IPS-18a (cell line): ENCODE measurements around the gene RNF115.
"Not testable (repeated sequence)": the region's sequence is repeated elsewhere in the genome, so short reads cannot be mapped to it uniquely, and the experiment has no call there.

Experiments
- H3K27ac ChIP-seq: one replicate; pipeline ENCODE4 v1.5.1; 2013; ENCODE audit warnings: low read length
- H3K27me3 ChIP-seq: one replicate; pipeline ENCODE4 v1.6.1; 2013; ENCODE audit warnings: mild to moderate bottlenecking, low read length; ENCODE audit not compliant: control insufficient read depth, insufficient read depth
- H3K36me3 ChIP-seq: one replicate; pipeline ENCODE4 v1.6.1; 2013; ENCODE audit warnings: low read depth, low read length; ENCODE audit not compliant: control insufficient read depth
- H3K4me1 ChIP-seq: one replicate; pipeline ENCODE4 v1.6.1; 2013; ENCODE audit warnings: low read depth, low read length; ENCODE audit not compliant: control insufficient read depth
- H3K4me3 ChIP-seq: one replicate; pipeline ENCODE4 v1.5.1; 2013; ENCODE audit warnings: low read length
- H3K9ac ChIP-seq: one replicate; pipeline ENCODE4 v1.6.1; 2013; ENCODE audit warnings: mild to moderate bottlenecking, low read length, moderate library complexity
- H3K9me3 ChIP-seq: one replicate; pipeline ENCODE4 v1.6.1; 2013; ENCODE audit warnings: low read depth, low read length; ENCODE audit not compliant: control insufficient read depth

RNF115 gene

GRCh38 chr1:145766926-145767325, 57.0 kb downstream of the RNF115 start:
- not testable (repeated sequence) for H3K9ac ChIP-seq, H3K36me3 ChIP-seq, H3K9me3 ChIP-seq, H3K27ac ChIP-seq, H3K4me1 ChIP-seq, H3K27me3 ChIP-seq, H3K4me3 ChIP-seq

DNA sequence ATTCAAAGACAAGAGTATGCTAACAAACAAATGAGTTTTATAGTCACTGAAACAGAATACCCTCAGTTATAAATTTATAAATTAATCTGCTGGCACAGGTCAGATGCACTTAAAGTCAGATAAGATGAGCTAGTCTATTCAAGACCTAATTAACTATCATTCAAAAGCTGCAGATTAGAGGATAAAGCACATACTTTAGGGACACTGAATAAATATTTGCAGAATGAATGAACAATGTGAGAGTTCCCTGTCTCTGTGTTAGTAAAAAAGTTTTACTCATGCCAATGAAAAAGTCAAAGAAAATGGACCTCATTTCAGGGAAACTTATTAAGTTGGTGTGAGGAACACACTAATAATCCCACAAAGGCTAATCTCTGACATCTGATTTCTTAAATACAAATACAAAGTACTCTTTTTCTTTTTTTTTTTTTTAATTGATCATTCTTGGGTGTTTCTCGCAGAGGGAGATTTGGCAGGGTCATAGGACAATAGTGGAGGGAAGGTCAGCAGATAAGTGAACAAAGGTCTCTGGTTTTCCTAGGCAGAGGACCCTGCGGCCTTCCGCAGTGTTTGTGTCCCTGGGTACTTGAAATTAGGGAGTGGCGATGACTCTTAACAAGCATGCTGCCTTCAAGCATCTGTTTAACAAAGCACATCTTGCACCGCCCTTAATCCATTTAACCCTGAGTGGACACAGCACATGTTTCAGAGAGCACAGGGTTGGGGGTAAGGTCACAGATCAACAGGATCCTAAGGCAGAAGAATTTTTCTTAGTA, 58.1 kb downstream of the RNF115 start:
- H3K4me3 ChIP-seq, H3K4me1 ChIP-seq, H3K9me3 ChIP-seq, H3K27me3 ChIP-seq, H3K9ac ChIP-seq, H3K36me3 ChIP-seq, H3K27ac ChIP-seq: not testable (repeated sequence)

GRCh38 chr1:145765127-145765526, 58.8 kb downstream of the RNF115 start:
- not testable (repeated sequence) for H3K4me3 ChIP-seq, H3K27me3 ChIP-seq, H3K9ac ChIP-seq, H3K4me1 ChIP-seq, H3K36me3 ChIP-seq, H3K27ac ChIP-seq, H3K9me3 ChIP-seq

- H3K9ac ChIP-seq, H3K4me1 ChIP-seq, H3K9me3 ChIP-seq, H3K36me3 ChIP-seq, H3K4me3 ChIP-seq, H3K27ac ChIP-seq, H3K27me3 ChIP-seq: not testable (repeated sequence)
Observed at GRCh38 chr1:145764231-145764940, 59.5 kb downstream of the RNF115 start.

DNA sequence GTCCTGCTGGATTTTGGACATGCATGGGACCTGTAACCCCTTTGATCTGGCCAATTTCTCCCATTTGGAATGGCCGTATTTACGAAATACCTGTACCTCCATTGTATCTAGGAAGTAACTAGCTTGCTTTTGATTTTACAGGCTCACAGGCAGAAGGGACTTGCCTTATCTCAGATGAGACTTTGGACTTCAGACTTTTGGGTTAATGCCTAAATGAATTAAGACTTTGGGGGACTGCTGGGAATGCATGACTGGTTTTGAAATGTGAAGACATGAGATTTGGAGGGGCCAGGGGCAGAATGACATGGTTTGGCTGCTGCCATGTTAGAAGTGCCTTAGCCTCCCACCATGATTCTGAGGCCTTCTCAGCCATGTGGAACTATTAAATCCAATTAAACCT, 61.9 kb downstream of the RNF115 start:
- H3K36me3 ChIP-seq, H3K9ac ChIP-seq, H3K9me3 ChIP-seq, H3K27ac ChIP-seq, H3K4me3 ChIP-seq, H3K27me3 ChIP-seq, H3K4me1 ChIP-seq: not testable (repeated sequence)

GRCh38 chr1:145761498-145761897, 62.4 kb downstream of the RNF115 start:
- H3K9ac ChIP-seq, H3K27me3 ChIP-seq, H3K4me3 ChIP-seq, H3K36me3 ChIP-seq, H3K4me1 ChIP-seq, H3K27ac ChIP-seq, H3K9me3 ChIP-seq: not testable (repeated sequence)

DNA sequence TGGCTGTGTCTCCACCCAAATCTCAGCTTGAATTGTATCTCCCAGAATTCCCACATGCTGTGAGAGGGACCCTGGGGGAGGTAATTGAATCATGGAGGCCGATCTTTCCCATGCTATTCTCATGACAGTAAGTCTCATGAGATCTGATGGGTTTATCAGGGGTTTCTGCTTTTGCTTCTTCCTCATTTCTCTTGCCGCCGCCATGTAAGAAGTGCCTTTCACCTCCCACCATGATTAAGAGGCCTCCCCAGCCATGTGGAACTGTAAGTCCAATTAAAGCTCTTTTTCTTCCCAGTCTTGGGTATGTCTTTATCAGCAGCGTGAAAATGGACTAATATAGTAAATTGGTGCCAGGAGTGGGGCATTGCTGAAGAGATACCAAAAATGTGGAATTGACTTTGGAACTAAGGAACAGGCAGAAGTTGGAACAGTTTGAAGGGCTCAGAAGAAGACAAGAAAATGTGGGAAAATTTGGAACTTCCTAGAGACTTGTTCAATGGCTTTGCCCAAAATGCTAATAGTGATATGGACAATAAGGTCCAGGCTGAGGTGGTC, 63.4 kb downstream of the RNF115 start:
- not testable (repeated sequence) for H3K4me1 ChIP-seq, H3K9me3 ChIP-seq, H3K27ac ChIP-seq, H3K36me3 ChIP-seq, H3K27me3 ChIP-seq, H3K9ac ChIP-seq, H3K4me3 ChIP-seq

- Histone ChIP-seq H3K27me3 (no peaks in the 10 kb centered on the region), H3K27ac (no peak overlapping the region), H3K9me3 (peaks cover 6% of the 10 kb centered on the region), H3K4me3 (no peak overlapping the region), H3K9ac (no peak overlapping the region), H3K36me3 (no peaks in the 10 kb centered on the region), H3K4me1 (no peaks in the 10 kb centered on the region)
Observed at GRCh38 chr1:145759721-145760120, 64.2 kb downstream of the RNF115 start.

DNA sequence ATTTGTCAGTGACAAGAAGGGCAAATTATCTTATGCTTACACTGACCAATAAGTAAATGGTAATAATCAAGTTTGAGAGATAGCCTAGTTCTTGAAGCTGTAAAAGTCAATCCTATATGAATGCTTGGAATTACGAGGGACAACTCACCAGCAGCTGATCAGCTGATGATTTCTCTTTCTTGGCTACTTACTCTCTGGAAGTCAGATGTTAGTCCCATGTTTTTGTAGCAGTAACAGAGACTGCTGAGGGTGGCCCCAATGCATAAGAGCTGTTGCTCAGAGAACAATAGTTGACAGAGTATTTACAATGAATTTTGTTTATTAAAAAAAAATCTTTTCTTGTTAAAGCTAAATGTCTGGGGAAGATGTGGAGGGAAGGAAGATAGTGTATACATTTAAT, 65.3 kb downstream of the RNF115 start:
- H3K4me3 ChIP-seq: no peak overlapping the region
- H3K27ac ChIP-seq: no peak overlapping the region
- H3K27me3 ChIP-seq: no peaks in the 10 kb centered on the region
- H3K9me3 ChIP-seq: peaks cover 6% of the 10 kb centered on the region
- H3K36me3 ChIP-seq: no peaks in the 10 kb centered on the region
- no peaks in the 10 kb centered on the region for H3K4me1 ChIP-seq
- no peak overlapping the region for H3K9ac ChIP-seq

- no peak overlapping the region for H3K27ac ChIP-seq
- no peaks in the 10 kb centered on the region for H3K36me3 ChIP-seq
- no peaks in the 10 kb centered on the region for H3K27me3 ChIP-seq
- no peaks in the 10 kb centered on the region for H3K4me1 ChIP-seq
- no peak overlapping the region for H3K9ac ChIP-seq
- H3K4me3 ChIP-seq: no peak overlapping the region
- H3K9me3 ChIP-seq: peaks cover 6% of the 10 kb centered on the region
Observed at GRCh38 chr1:145758116-145758515, 65.8 kb downstream of the RNF115 start.

DNA sequence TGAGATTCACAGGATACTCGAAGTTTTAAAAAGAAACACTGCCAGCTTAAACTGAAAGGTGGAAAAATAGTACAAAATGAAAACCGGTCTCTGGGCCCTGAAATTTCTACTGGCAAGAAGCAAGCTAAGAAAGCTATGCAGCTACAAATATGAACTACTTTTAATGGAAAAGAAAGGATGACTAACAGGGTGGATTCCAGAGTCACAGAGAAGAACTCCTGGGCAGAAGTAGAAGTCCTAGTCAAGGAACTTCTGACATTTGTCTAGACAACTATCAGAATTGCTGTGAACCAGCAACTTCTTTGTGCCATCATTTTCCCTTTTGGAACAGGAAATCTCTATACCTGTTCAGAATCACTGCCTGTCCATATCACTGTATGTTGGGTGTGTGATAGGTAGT, 66.5 kb downstream of the RNF115 start:
- Histone ChIP-seq H3K9me3 (peaks cover 6% of the 10 kb centered on the region), H3K4me3 (no peak overlapping the region), H3K27me3 (no peaks in the 10 kb centered on the region), H3K9ac (no peak overlapping the region), H3K4me1 (no peaks in the 10 kb centered on the region), H3K27ac (no peak overlapping the region), H3K36me3 (no peaks in the 10 kb centered on the region)

DNA sequence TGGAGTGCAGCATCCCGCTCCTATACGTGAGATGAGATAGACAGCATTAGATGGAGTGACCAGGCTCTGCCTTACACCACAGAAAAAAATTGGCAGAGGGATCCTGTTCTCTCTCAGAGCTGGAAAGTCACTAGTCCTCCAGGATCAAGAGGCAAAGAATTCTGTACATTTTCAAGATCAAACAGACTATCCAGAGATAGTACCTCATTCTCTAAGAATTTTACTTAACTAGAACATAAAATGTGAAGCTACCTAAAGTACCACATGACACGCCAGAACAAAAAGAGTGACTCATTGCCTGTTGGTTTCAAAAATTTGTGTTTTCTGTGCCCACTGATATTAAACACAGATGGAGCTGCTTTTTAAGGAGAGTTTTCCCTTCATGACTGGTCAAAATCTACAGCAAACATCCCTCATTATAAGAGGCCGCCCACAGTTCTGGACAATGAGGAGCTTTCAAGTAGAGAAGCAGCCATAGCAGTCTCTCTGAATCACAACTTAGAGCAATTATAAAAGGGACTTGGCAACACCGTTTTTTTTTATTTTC, 72.3 kb downstream of the RNF115 start:
- H3K9ac ChIP-seq: no peak overlapping the region
- H3K27ac ChIP-seq: no peak overlapping the region

More for the DNA sequence above, 72.3 kb downstream of the RNF115 start:
- H3K9me3 ChIP-seq: no peaks in the 10 kb centered on the region
- no peaks in the 10 kb centered on the region for H3K27me3 ChIP-seq
- H3K4me3 ChIP-seq: no peak overlapping the region
- H3K4me1 ChIP-seq: no peaks in the 10 kb centered on the region
- H3K36me3 ChIP-seq: peaks cover 29% of the 10 kb centered on the region
